ENCODE measurements around the gene UCMA.
"Not testable (repeated sequence)": the region's sequence is repeated elsewhere in the genome, so short reads cannot be mapped to it uniquely, and the experiment has no call there.

The UCMA gene

GRCh38 chr10:13239923-13240322 is 5.7 kb upstream of the UCMA start:
- H3K4me1 Mint-ChIP-seq = no peaks in the 10 kb centered on the region
- peaks cover 4% of the 10 kb centered on the region for H3K27me3 Mint-ChIP-seq (ENCODE audit: low read depth)
- H3K27ac Mint-ChIP-seq = no peak overlapping the region
- H3K36me3 Mint-ChIP-seq (ENCODE audit: low read depth) = no peaks in the 10 kb centered on the region
- no peak overlapping the region for H3K4me3 Mint-ChIP-seq
- H3K9me3 Mint-ChIP-seq = no peaks in the 10 kb centered on the region
- no peak for TF ChIP-seq CTCF (IDR thresholded peaks at IDR 0.05; ENCODE audit: unreplicated experiment in 3 of 3)

GRCh38 chr10:13238271-13239077 is 4.3 kb upstream of the UCMA start:
- Mint-ChIP-seq H3K4me1 (no peaks in the 10 kb centered on the region), H3K36me3 (ENCODE audit: low read depth) (no peaks in the 10 kb centered on the region), H3K27ac (no peak overlapping the region), H3K9me3 (no peaks in the 10 kb centered on the region), H3K4me3 (no peak overlapping the region), H3K27me3 (ENCODE audit: low read depth) (peaks cover 12% of the 10 kb centered on the region)
- no peak for TF ChIP-seq CTCF (IDR thresholded peaks at IDR 0.05; ENCODE audit: unreplicated experiment in 3 of 3)

GRCh38 chr10:13236638-13237037 is 2.5 kb upstream of the UCMA start:
- Mint-ChIP-seq H3K36me3 (ENCODE audit: low read depth) (no peaks in the 10 kb centered on the region), H3K9me3 (no peaks in the 10 kb centered on the region), H3K4me1 (no peaks in the 10 kb centered on the region), H3K27me3 (ENCODE audit: low read depth) (peaks cover 19% of the 10 kb centered on the region), H3K27ac (no peak overlapping the region), H3K4me3 (no peak overlapping the region)
- TF ChIP-seq CTCF (IDR thresholded peaks at IDR 0.05; ENCODE audit: unreplicated experiment in 3 of 3) = no peak

GRCh38 chr10:13234736-13235135 is 562 bp upstream of the UCMA start:
- not testable (repeated sequence) for H3K4me1 Mint-ChIP-seq; H3K36me3 Mint-ChIP-seq (ENCODE audit: low read depth); H3K27ac Mint-ChIP-seq; H3K9me3 Mint-ChIP-seq; H3K4me3 Mint-ChIP-seq
- H3K27me3 Mint-ChIP-seq (ENCODE audit: low read depth) = peaks cover 25% of the 10 kb centered on the region

GRCh38 chr10:13233358-13233757 is 816 bp downstream of the UCMA start:
- Mint-ChIP-seq H3K4me3 (no peak overlapping the region), H3K27me3 (ENCODE audit: low read depth) (peaks cover 29% of the 10 kb centered on the region), H3K36me3 (ENCODE audit: low read depth) (no peaks in the 10 kb centered on the region), H3K9me3 (no peaks in the 10 kb centered on the region), H3K4me1 (no peaks in the 10 kb centered on the region), H3K27ac (no peak overlapping the region)
- no peak for TF ChIP-seq CTCF (IDR thresholded peaks at IDR 0.05; ENCODE audit: unreplicated experiment in 3 of 3)

GRCh38 chr10:13231808-13232207 is 2.4 kb downstream of the UCMA start:
- Mint-ChIP-seq H3K27ac (no peak overlapping the region), H3K27me3 (ENCODE audit: low read depth) (peaks cover 26% of the 10 kb centered on the region), H3K4me3 (no peak overlapping the region), H3K4me1 (no peaks in the 10 kb centered on the region), H3K36me3 (ENCODE audit: low read depth) (no peaks in the 10 kb centered on the region), H3K9me3 (no peaks in the 10 kb centered on the region)
- TF ChIP-seq CTCF (IDR thresholded peaks at IDR 0.05; ENCODE audit: unreplicated experiment in 3 of 3) = no peak
